PC-9 (cell line): Measurements from ENCODE around the gene ACVR2A. TPM values are rescaled to one million over a fixed set of nuclear protein-coding genes. Genes with fewer than 3 reads are reported as not detected.

ENCODE experiments used
- BruUV-seq: library from RNA; stranded (reverse); fragments of 400-500 nt; replicated peaks from 2 replicates; lab custom pipeline; 2021; lab: Mats Ljungman, UMichigan
- CTCF ChIA-PET: fragments of 300-600 bp; sonication (Branson Sonifier 250); formaldehyde crosslinking; loops from one replicate; lab custom pipeline; 2022; ENCODE audit warnings: antibody characterized with exemption; lab: Charles Lee
- POLR2A ChIA-PET: fragments of 300-600 bp; sonication (Branson Sonifier 250); formaldehyde crosslinking; loops from one replicate; lab custom pipeline; 2022; ENCODE audit warnings: antibody characterized with exemption; ENCODE audit not compliant: unreplicated experiment; lab: Charles Lee
- DNase-seq, 2 experiments: peaks; one replicate each; pipeline versions ENCODE4 v3.0.0 to v3.0.0-alpha.2; 2015 to 2022; ENCODE audit warnings: mixed read lengths in 1 of 2
- H2AFZ ChIP-seq: fragments of 200-600 bp; sonication (generic); 2 replicates; pipeline ENCODE4 v1.8.1; 2017; ENCODE audit warnings: antibody characterized with exemption
- H3F3A ChIP-seq: fragments of 200-600 bp; sonication (generic); 2 replicates; pipeline ENCODE4 v1.8.1; 2017; ENCODE audit warnings: antibody characterized with exemption, mild to moderate bottlenecking, low read depth; ENCODE audit not compliant: insufficient read depth
- H3K27ac ChIP-seq: fragments of 200-600 bp; sonication (generic); 2 replicates; pipeline ENCODE4 v1.6.1; 2016; ENCODE audit warnings: mixed run types
- H3K27me3 ChIP-seq: fragments of 200-600 bp; sonication (generic); 2 replicates; pipeline ENCODE4 v1.6.1; 2016; ENCODE audit warnings: low read depth, mixed run types; ENCODE audit not compliant: insufficient read depth
- H3K36me3 ChIP-seq: fragments of 200-600 bp; sonication (generic); 2 replicates; pipeline ENCODE4 v1.6.1; 2016; ENCODE audit warnings: low read depth, mixed run types
- H3K4me1 ChIP-seq: fragments of 200-600 bp; sonication (generic); replicated peaks from 2 replicates; pipeline ENCODE4 v1.6.1; 2016; ENCODE audit warnings: mixed run types; ENCODE audit not compliant: insufficient read depth
- H3K4me2 ChIP-seq: fragments of 200-600 bp; sonication (generic); 2 replicates; pipeline ENCODE4 v1.6.1; 2017; ENCODE audit warnings: mixed run types
- H3K4me3 ChIP-seq: fragments of 200-600 bp; sonication (generic); 2 replicates; pipeline ENCODE4 v1.6.1; 2016; ENCODE audit warnings: mixed run types
- H3K79me2 ChIP-seq: fragments of 200-600 bp; sonication (generic); 2 replicates; pipeline ENCODE4 v1.6.1; 2017; ENCODE audit warnings: low read depth, mixed run types
- H3K9me2 ChIP-seq: fragments of 200-600 bp; sonication (generic); 2 replicates; pipeline ENCODE4 v1.8.1; 2017; ENCODE audit warnings: mild to moderate bottlenecking; ENCODE audit not compliant: insufficient read depth
- H3K9me3 ChIP-seq: fragments of 200-600 bp; sonication (generic); 2 replicates; pipeline ENCODE4 v1.8.1; 2016; ENCODE audit warnings: low read depth; ENCODE audit not compliant: insufficient read depth
- H4K20me1 ChIP-seq: fragments of 200-600 bp; sonication (generic); 2 replicates; pipeline ENCODE4 v1.8.1; 2017; ENCODE audit not compliant: insufficient read depth
- EZH2 ChIP-seq: fragments of 200-600 bp; sonication (generic); IDR thresholded peaks from 2 replicates; pipeline ENCODE4 v1.8.0; 2017; ENCODE audit warnings: antibody characterized with exemption, low read depth
- intact Hi-C: fragments of 100-400 bp; cut with micrococcal nuclease; formaldehyde crosslinking; loops from one replicate; pipeline ENCODE4 v1.10.0; 2022; ENCODE audit not compliant: unreplicated experiment
- total RNA-seq: library from RNA; stranded (reverse); gene quantifications from 2 replicates; pipeline ENCODE4 v1.2.3, GENCODE V29; 2021
- TF ChIP-seq, protein P1 (sequence below): fragments of 200-600 bp; sonication (generic); conservative IDR thresholded peaks from 2 replicates; pipeline ENCODE4 v1.6.1; 2017; ENCODE audit warnings: mixed run types, antibody characterized with exemption, mild to moderate bottlenecking, moderate library complexity

ACVR2A gene
- total RNA-seq, 1 experiment from 2014 or later = 10.2 TPM

DNA sequence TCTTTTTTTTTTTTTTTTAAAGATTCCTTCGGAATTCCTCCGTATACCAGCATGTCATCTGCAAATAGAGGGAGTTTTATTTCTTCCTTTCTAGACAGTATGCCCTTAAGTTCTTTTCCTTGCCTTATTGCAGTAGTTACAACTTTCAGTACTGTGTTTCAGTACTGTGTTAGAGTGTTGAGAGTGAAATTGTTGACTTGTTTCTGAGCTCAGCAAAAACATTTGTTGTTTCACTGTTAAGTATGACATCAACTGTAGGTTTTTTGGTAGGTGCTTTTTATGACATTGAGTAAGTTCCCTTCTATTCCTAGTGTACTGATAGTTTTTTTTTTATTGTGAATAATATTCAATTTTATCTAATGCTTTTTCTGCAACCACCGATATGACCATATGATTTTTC lies 43.9 kb downstream of the ACVR2A start:
- Histone ChIP-seq H3K36me3 (no peaks in the 10 kb centered on the region), H3K4me3 (no peak overlapping the region), H3F3A (no peaks in the 10 kb centered on the region), H3K4me1 (no peaks in the 10 kb centered on the region), H3K27me3 (no peaks in the 10 kb centered on the region), H3K4me2 (no peak overlapping the region), H3K27ac (no peak overlapping the region), H4K20me1 (peaks cover 3% of the 10 kb centered on the region; the same call in 1 of the 2 replicates), H3K9me2 (no peaks in the 10 kb centered on the region), H2AFZ (no peak overlapping the region), H3K9me3 (no peaks in the 10 kb centered on the region), H3K79me2 (peaks cover 17% of the 10 kb centered on the region; the same call in 1 of the 2 replicates)
- BruUV-seq = no TSS peak
- CTCF ChIA-PET = no interaction called here
- intact Hi-C loops = no loop called here
- POLR2A ChIA-PET = no interaction called here
- no peak for DNase-seq
- TF ChIP-seq, protein P1, sequence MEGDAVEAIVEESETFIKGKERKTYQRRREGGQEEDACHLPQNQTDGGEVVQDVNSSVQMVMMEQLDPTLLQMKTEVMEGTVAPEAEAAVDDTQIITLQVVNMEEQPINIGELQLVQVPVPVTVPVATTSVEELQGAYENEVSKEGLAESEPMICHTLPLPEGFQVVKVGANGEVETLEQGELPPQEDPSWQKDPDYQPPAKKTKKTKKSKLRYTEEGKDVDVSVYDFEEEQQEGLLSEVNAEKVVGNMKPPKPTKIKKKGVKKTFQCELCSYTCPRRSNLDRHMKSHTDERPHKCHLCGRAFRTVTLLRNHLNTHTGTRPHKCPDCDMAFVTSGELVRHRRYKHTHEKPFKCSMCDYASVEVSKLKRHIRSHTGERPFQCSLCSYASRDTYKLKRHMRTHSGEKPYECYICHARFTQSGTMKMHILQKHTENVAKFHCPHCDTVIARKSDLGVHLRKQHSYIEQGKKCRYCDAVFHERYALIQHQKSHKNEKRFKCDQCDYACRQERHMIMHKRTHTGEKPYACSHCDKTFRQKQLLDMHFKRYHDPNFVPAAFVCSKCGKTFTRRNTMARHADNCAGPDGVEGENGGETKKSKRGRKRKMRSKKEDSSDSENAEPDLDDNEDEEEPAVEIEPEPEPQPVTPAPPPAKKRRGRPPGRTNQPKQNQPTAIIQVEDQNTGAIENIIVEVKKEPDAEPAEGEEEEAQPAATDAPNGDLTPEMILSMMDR = no peak
- no peak for TF ChIP-seq EZH2

DNA sequence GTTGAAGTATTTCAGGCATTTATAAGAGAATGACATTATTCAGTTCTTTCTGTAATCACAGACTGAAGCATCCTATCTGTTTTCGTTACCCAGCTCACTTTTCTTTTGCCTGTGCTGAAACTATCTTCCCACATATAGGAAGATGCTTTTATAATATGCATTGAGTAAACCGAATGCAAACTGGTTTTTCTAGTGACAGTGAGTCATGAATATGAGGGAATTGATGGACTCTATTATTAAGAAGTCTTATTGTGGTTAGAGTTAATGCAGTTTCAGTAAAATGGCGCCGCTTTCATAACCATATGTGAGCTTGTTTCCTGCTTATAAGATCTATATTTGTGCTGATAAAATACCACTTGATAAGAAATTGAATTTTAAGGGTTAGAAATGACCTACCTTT lies 59.2 kb downstream of the ACVR2A start:
- Histone ChIP-seq H3K27me3 (no peaks in the 10 kb centered on the region), H3K79me2 (no peaks in the 10 kb centered on the region), H3K4me1 (no peaks in the 10 kb centered on the region; the same call in 1 of the 2 replicates), H3K27ac (no peak overlapping the region), H2AFZ (no peak overlapping the region), H3K4me2 (no peak overlapping the region), H3K9me2 (no peaks in the 10 kb centered on the region), H3F3A (no peaks in the 10 kb centered on the region), H4K20me1 (no peaks in the 10 kb centered on the region), H3K4me3 (no peak overlapping the region), H3K36me3 (no peaks in the 10 kb centered on the region), H3K9me3 (no peaks in the 10 kb centered on the region)
- POLR2A ChIA-PET = no interaction called here
- BruUV-seq = no TSS peak
- DNase-seq = peak in 1 of 2 experiments; percentile 38
- intact Hi-C loops = no loop called here
- TF ChIP-seq, protein P1 = no peak
- no peak for TF ChIP-seq EZH2
- CTCF ChIA-PET = interaction anchor here (0.6 kb wide), 1 partner anchor 977 kb away, joined by 3 read pairs; no protein-coding TSS in a partner anchor

DNA sequence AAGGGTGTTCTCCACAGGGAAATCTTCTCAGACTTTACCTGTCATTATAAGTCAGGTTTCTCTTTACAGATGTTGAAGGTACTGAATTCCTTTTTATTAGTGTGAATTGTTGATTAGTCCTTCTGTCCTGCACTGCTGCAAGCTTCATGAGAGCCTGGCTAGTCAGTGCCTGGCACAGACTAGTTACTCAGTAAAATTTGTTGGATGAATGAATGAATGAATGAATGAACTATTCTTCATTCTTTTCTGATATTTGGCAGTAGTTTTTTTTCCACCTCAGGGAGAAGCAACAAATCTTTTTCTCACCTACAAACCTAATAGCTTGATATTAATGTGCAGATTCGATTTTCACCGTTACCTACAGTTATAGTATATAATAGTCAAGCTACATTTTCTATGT lies 64.3 kb downstream of the ACVR2A start:
- intact Hi-C loops = loop anchor here (2.0 kb wide), 1 partner anchor 864 kb away; no protein-coding TSS in a partner anchor
- H3K27me3 ChIP-seq = no peaks in the 10 kb centered on the region
- CTCF ChIA-PET = interaction anchor here (1.1 kb wide), 1 partner anchor 1175 kb away, joined by 4 read pairs; no protein-coding TSS in a partner anchor
- POLR2A ChIA-PET = no interaction called here
- H3K9me3 ChIP-seq = no peaks in the 10 kb centered on the region
- H3K79me2 ChIP-seq = no peaks in the 10 kb centered on the region
- no peaks in the 10 kb centered on the region; the same call in 1 of the 2 replicates for H3K4me1 ChIP-seq
- H4K20me1 ChIP-seq = no peaks in the 10 kb centered on the region
- no peaks in the 10 kb centered on the region for H3F3A ChIP-seq
- no peak overlapping the region for H3K4me2 ChIP-seq
- no peaks in the 10 kb centered on the region for H3K36me3 ChIP-seq
- H2AFZ ChIP-seq = no peak overlapping the region
- H3K4me3 ChIP-seq = no peak overlapping the region
- no TSS peak for BruUV-seq
- H3K27ac ChIP-seq = no peak overlapping the region
- no peak for DNase-seq
- TF ChIP-seq, protein P1 = no peak
- TF ChIP-seq EZH2 = no peak
- no peaks in the 10 kb centered on the region for H3K9me2 ChIP-seq
